HG02852 (cell line): ENCODE results near the gene PHOX2A.

Source experiments
- ATAC-seq: cut with Tn5 transposase; IDR thresholded peaks from one replicate; pipeline ENCODE4 v1.9.1; 2021; ENCODE audit warnings: mild to moderate bottlenecking, moderate library complexity; ENCODE audit not compliant: unreplicated experiment

The PHOX2A gene

GRCh38 chr11:72250661-72251464 lies 6.9 kb upstream of the PHOX2A start:
- no peak for ATAC-seq

- ATAC-seq = no peak
Observed at GRCh38 chr11:72249961-72250360, 6.0 kb upstream of the PHOX2A start.

GRCh38 chr11:72247584-72247983 lies 3.6 kb upstream of the PHOX2A start:
- ATAC-seq = no peak

- ATAC-seq = no peak
Observed at GRCh38 chr11:72245263-72245816, 1.4 kb upstream of the PHOX2A start.

GRCh38 chr11:72244361-72245262 lies 636 bp upstream of the PHOX2A start:
- no peak for ATAC-seq

- ATAC-seq = no peak
Observed at GRCh38 chr11:72243173-72244059, 560 bp downstream of the PHOX2A start.

GRCh38 chr11:72242141-72242540 lies 1.8 kb downstream of the PHOX2A start:
- no peak for ATAC-seq

- ATAC-seq = no peak
Observed at GRCh38 chr11:72241291-72241781, 2.6 kb downstream of the PHOX2A start.

GRCh38 chr11:72240461-72241290 lies 3.3 kb downstream of the PHOX2A start:
- ATAC-seq = no peak

- no peak for ATAC-seq
Observed at GRCh38 chr11:72239849-72240460, 4.0 kb downstream of the PHOX2A start.

GRCh38 chr11:72239313-72239848 lies 4.6 kb downstream of the PHOX2A start:
- no peak for ATAC-seq

GRCh38 chr11:72238492-72239312 lies 5.3 kb downstream of the PHOX2A start:
- no peak for ATAC-seq

- ATAC-seq = no peak
Observed at GRCh38 chr11:72238040-72238450, 5.9 kb downstream of the PHOX2A start.

GRCh38 chr11:72237112-72237931 lies 6.7 kb downstream of the PHOX2A start:
- ATAC-seq = no peak

- ATAC-seq = no peak
Observed at GRCh38 chr11:72236774-72237111, 7.2 kb downstream of the PHOX2A start.

GRCh38 chr11:72236083-72236697 lies 7.8 kb downstream of the PHOX2A start:
- no peak for ATAC-seq
